ENCODE measurements around the gene ZNF598.

Gene ZNF598

DNA sequence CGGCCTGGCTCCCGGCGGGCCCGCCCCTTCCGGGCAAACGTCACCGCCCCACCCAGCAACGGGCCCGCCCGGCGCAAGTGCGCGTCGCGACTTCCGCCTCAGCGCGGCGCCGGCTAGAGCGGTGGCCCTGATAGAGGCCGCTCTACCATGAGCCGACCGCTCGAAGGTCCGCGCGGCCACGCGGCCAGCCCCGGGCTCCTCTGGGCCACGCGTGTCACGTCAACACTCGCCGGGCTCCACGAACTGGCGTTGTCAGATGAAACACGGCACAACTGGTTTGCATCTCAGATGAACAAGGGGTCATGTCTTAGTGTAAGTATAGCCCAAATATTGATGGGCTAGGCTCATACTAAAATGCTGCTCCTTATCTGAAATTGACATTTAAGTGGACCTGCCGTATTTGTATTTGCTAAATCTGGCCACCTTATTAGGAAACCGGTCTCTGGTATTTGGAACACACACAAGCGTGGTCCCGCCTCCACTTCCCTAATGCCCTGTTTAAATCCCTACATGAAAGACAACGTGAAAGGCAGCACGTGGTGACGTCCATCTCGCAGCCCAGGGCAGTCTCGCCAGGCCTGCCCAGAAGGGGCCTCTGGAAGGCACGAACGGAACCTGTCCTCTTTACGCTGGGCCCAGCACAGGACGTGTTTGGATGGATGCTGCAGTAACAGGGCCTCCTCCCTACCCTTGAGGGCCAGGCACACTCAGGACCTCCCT, at the start of gene ZNF598:
Gene ZNF598, minus strand, starts transcription at position 31 of the 720 bp plus-strand sequence.
- DNase-seq = peak in 54 of 56 donors; percentile 19 to 86 (median 68)

DNA sequence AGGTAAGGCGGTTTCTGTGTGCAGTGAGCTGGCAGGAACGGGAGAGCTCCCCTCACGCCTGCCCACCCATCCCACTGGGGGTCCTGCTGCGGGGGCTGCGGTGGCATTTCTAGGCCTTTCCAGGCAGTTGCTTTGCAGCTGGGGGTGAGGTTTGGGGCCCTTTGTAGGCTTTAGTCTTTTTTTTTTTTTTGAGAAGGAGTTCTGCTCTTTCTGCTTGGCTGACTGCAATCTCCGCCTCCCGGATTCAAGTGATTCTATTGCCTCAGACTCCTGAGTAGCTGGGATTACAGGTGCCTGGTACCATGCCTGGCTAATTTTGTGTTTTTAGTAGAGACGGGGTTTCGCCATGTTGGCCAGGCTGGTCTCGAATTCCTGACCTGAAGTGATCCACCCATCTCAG, 49.3 kb upstream of the ZNF598 start:
- DNase-seq = no peak

DNA sequence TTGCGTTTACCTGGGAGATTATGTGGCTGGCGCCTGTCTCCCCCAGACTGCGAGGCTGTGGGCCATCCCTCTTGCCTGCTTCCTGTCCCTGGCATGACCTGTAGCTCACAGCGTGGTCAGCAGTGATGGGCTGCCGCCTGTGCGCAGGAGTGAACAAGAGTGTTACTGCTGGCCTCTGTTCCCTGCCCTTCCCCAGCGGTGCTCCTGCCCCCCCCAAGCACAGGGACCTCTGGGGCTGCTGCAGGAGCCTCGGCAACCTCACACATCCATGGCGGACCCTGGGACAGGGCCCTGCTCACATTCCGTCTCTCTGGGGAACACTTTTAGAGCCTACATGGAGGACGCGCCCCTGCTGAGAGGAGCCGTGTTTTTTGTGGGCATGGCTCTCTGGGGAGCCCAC, 48.8 kb upstream of the ZNF598 start:
- no peak for DNase-seq

DNA sequence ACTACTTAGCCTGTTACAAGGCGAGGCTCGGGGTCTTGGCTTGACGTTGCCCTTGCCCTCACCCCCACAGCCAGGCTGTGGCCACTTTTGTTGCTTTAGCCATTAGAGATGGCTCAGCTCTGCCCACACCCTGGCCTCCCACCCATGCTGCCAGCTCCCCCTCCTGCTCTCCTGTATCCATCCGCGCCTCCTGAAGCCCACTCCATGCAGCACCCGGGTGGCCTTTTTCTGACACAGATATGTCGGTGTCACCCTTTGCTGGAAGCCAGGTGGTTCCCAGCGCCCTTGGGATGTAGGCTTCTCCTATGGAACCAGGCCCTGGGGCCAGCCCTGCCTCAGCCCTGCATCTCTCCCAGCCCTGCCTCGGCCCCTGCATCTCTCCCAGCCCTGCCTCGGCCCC, 47.8 kb upstream of the ZNF598 start:
- no peak for DNase-seq

DNA sequence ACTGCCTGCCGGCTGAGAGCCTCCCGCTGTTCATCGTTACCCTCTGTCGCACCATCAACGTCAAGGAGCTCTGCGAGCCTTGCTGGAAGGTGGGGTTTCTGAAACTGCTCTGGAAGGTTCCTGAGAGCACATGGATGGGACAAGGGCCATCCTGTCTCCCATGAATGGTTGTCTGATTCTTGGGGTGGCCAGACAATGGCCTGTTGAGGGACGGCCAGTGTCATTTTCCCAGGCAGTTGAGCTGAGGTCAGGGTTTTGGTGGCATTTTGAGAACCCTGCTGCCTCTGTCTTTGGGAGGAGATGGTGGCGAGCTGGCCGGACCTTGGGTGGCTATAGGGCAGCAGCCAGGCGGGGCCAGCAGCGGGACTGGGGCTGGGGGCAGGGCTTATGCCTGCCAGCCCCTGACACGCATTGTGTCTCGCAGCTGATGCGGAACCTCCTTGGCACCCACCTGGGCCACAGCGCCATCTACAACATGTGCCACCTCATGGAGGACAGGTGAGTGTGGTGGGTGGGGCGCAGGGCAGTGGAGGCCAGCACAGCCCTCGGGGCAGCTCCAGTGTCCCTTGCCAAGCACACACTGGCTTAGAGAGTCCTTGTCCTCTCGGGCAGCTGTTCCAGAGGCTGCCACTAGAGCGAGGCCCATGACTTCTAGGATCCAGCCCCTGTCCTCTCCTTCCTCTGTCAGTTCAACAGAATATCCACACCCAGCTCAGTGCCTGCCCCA, 47.2 kb upstream of the ZNF598 start:
- DNase-seq = peak in 34 of 56 donors; percentile 8 to 73 (median 34)

DNA sequence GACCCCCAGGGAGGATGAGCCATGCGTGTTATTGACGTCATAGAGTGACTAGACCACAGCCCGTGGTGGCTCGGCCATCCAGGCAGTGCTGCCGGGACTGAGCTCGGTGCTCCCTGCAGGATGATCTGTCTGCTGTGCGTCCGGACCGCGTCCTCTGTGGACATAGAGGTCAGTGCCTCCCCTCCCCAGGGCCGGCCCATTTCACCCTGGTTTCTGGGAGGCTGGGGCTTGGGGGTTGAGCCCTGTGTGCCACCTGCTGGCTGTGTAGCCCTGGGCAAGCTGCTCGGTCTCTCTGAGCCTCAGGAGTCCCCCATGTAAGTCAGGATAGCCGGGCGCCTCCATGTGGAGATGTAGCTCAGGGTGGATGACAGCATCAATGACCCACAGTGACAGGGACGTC, 46.5 kb upstream of the ZNF598 start:
- DNase-seq = peak in 7 of 56 donors; percentile 10 to 64 (median 35)

DNA sequence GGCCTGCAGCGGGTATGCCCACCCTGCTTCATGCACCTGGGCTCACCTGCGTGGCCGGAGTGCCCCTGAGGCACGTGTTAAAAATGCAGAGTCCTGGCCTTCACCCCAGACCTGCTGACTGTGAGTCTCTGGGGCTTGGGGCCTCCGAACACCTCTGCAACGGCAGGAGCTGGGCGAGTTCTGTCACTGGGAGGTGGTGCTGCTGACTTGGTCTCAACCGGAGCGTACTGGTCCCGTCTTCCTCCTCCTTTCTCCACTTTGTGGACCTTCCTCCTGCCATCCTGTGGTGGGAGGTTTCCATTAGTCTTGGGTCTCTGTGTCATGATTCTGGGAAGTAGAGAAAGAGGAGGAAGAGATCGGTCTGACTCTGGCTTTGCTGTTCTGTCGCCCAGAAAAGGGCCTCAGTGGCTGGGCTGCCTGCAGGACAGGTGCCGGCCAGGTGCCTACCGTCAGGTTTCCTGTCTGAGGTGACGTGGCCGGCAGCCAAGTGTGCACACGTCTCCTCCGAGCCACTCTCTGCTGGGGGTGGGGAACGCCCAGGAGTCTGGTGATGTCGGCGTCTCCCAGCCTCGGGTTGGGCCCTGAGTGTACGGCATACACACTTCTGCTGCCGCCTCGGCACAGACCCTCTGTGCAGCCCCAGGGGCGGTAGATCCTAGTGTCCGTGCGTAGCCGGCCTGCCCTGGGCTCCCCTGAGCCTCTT, 45.1 kb upstream of the ZNF598 start:
- DNase-seq = no peak

DNA sequence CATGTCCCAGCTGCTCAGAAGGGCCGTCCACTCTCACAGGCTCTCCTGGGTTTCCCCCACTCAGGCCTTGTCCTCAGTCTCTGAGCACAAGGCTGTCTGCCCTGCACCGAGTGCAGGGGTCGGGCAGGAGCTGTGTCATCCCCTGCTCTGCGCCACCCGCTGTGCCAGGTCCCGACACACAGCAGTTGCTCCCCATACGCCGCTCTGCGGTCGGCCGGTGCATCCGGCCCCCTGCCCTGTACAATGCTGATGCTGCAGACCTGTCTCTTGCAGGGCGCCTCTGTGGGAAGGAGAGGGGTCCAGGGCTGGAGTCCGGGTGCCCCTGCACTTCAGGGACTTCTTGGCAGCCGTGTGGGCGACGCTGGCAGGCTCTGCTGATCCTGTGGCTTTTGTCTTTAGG, 44.3 kb upstream of the ZNF598 start:
- DNase-seq = no peak

DNA sequence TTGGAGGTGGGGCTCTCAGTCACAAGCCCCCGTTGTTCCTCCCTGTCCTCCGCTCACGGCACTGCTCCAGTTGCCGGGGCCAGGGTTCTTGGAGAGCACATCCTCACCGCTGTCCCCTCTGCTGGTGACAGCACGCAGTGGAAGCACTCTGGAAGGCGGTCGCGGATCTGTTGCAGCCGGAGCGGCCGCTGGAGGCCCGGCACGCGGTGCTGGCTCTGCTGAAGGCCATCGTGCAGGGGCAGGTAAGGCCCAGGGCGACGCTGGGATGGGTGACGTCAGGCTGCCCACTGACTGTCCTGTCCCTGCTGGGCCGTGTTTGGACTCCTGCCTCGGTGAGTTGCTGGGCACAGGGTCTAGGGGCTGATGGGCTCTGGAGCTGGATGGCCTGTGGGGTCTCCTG, 43.6 kb upstream of the ZNF598 start:
- DNase-seq = no peak

DNA sequence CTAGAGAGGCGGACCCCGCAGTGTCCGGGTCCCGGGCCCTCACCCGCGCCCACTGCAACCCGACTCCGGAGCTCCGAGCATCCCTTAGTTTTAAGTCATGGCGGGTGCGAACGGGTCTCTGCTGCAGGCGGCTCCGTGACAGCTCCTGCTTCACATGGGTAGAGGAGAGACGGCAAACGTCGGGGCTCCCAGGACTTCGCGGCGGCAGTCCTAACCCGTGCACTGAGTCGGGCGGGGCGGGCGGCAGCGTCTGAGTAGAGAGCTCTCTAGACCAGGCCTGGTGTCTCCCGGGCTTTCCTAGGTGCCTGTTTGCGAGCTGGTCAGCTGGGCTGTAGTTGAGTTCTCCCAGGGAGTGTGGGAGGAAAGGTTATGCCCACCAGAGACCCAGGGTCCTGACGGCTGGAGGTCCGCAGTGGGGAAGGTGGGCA, 38.5 kb upstream of the ZNF598 start:
- peak in 4 of 56 donors; percentile 35 to 72 (median 60) for DNase-seq

DNA sequence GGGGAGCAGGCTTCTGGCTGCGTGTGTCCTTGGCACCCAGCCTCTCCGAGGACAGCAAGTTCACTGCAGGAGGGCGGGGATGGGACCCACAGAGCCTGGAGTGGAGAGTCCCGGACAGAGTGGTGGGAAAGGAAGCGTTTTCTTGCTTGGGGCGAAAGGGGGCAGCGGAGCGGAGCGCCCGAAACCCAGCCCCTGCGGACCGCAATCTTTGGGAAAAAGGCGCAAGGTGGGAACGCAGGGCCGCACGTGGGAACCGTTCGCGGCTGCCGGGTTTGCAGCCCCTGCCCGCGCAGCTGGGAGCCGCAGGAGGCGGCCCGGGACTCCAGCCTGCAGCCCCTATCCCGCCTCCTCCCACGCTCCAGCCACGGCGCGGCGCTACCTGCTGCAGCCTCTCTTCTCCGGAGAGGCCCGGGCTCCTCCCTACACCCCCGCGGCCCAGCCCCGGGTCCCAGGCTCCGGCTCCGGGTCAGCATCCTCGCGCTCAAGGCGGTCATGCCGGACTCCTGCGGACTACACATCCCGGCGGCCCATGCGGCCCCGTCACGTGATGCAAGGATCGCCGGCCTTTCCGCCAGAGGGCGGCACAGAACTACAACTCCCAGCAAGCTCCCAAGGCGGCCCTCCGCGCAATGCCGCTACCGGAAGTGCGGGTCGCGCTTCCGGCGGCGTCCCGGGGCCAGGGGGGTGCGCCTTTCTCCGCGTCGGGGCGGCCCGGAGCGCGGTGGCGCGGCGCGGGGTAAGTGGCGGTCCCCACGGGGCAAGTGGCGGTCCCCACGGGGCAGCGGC, 37.9 kb upstream of the ZNF598 start, which contains the start of the genes NTHL1 and TSC2:
Gene NTHL1, minus strand, starts transcription at position 505 of the 786 bp plus-strand sequence. Its CDS starts 11 bp downstream, at position 494.
Gene TSC2, plus strand, starts transcription at position 656 of the 786 bp plus-strand sequence. CDS start 631 bp downstream, outside the sequence.
- DNase-seq = peak; percentile 62 to 98 (median 94)

DNA sequence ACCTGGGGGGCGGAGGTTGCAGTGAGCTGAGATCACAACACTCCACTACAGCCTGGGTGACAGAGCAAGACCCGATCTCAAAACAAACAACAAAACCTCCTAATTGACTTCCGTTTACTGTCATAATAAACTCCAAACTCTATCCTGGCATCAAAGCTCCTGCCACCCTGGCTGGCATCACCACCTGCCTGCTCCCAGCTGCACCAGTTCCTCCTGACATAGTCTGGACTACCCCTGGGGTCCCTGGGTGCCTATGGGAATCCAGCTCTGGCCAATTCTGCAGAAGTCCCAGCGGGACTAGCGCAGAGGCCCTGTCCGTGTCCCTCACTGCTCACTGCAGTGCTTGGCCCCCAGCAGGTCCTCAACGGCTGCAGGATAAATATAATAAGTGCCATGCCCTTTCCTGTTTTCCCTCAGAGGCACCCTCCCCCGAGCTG, 37.3 kb upstream of the ZNF598 start:
- DNase-seq = peak in 1 of 56 donors; percentile 49

DNA sequence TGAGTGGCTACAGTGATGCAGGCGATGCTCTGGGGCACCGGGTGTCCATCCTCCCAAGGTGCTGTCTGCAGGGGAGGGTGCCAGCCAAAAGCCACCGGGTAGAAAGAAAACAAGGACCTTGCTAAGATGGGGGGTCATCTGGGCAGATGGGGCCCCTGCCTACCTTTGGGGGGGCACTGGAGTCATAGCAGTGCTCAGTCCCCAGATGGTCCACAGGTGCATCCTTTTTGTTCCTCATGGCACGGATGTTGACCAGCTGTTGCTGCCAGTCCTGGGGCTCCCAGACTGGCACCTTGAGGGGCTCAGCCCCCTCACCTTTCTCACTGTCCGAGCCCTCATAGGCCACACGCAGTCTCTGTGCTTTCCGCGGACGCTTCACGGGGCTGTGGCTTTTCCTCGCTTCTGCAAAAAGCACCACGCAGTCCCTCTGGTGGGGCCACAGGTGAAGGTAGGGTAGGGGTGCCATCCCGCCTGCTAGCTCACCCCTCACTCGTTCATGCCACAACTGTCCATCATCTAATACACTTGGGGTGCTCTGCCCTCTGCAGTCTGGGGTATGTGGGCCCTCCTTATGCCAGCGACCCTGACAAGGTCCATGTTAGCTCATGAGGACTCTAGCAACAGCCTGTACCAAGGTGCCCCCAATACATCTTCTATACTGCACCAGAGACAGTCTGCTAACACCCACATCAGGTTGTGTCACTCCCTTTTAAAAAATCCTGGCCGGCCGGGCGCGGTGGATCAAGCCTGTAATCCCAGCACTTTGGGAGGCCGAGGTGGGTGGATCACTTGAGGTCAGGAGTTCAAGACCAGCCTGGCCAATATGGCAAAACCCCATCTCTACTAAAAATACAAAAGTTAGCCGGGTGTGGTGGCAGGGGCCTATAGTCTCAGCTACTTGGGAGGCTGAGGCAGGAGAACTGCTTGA, 36.6 kb upstream of the ZNF598 start:
- no peak for DNase-seq

DNA sequence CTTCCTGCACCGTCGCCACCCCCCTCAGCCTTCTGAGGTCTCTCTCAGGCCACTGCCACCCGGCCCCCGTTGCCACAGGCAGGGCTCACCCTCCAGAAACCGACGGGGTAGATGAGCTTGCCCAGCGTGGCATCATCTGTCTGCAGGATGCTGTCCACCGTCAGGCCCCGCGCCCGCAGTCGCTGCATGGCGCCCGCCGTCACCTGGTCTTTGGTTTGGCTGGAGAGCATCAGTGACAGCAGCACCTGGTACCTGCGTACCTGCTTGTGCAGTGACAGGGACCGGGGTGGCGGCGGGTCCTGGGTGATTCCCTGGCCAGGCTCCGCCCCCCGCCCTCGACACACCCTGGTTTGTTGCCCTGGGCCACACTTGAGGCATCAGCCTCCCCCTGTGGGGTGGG, 34.9 kb upstream of the ZNF598 start:
- no peak for DNase-seq

DNA sequence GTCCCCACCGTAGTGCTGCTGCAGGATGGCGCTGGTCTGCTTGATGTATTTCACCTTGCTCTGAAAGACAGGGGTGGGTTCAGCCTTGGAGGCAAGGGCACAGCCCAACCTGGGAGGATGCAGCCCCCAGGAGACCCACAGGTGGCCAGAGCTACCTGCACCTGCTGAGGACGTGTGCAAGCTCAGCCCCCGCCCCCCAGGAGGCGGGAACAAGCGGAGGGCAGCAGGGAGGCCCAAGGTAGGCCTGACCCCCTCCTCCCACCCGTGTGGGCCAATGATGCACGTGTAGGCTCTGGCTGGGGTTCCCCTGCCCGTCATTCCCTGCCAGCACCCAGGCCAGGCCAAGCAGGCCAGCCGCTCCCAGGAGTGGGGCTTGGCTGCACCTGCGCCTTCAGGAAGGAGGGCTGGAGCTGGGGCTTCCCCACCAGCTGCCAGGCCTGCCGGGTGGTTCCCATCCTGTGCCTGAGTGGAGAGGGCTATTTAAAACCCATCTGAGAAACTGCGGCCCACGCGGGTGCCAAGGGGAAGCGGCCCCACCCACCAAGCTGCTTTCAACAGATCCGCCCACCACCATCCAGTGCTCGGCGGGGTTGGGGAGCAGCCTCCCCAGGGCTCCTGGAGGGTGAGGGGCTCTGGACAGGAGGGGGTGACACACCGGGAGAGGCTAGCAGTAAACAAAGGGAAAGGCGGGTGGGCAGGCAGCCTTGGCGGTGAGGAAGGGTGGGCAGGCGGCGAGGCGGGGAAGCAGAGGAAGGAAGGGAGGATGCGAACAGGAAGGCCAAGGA, 34.2 kb upstream of the ZNF598 start:
- DNase-seq = peak in 29 of 56 donors; percentile 10 to 72 (median 31)

DNA sequence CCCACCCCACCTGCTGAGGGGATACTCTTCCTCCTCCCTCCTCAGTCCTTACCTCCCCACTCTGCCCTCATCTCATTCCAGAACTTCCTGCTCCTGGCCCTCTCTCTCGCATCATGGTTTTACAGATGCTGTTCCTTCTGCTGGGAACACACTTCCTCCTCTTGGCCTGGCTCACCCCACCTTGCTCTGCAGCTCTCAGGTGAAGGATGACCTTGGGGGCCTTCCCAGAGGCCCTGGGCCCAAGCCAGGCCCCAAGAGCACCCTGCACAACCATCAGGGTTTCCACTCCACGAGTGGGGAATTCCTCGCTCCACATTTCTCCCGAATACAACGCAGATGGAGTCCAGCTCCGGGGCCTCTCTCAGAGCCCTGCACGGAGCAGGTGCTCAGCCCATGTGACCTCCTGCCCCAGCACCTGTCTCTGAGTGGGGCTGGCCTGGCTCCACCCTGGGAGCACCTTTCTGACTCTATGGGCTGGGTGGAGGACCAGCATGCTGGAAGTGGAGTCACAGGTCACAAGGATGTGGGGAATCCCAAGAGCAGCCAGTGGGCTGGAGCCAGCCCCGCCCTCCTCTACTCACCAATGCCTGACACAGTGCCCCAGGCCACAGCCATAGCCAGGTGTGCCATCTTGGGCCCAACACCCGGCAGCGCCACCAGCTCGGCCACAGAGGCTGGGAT, 33.5 kb upstream of the ZNF598 start:
- DNase-seq = no peak

DNA sequence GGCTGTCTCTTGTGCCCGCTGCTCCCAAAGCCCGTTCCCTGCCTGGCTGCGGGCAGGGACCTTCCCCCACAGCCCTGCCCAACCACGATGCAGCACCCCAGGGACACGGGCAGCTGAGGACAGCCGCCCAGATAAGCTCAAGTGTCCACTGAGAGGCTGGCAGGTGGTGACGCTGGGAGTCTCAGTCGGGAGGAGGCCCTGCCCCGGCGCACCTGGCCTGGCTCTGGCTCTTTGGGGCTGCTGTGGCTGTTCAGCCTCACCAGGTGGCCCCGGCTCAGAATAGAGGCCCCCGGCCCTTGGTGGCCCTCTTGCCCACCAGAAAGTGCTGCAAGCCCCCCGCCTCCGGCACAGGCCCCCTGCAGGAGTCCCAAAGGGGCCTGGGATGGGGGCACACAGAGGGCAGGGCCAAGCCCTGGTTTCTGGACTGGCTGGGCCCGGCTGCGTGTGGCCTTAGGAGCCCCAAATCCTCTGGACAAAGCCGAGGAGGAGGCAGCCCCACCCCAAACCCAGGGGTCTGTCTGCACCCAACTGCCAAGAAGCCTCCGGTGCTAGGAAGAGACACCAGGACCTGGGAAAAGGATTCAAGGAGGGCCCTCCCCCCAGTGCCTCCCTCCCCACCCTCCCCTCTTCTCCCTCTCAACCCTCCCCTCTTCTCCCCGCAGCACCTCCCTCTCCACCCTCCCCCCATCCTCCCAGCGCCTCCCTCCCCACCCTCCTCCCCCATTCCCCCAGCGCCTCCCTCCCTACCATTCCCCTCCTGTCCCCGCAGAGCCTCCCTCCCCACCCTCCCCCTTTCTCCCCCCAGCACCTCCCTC, 32.8 kb upstream of the ZNF598 start:
- no peak for DNase-seq
